GM12891 (cell line): ENCODE data around the gene LZTS3.
A peak's percentile ranks its signal among the peaks of the same experiment; 100 is the strongest.

Source experiments
- PAX5 ChIP-seq: IDR thresholded peaks from 2 replicates; pipeline ENCODE4 v1.6.1; 2011; ENCODE audit warnings: low read length, moderate library complexity, mild to moderate bottlenecking; ENCODE audit not compliant: insufficient read depth, severe bottlenecking
- POLR2A ChIP-seq: IDR thresholded peaks from 2 replicates; pipeline ENCODE4 v1.6.1; 2011; ENCODE audit warnings: low read depth, low read length, control low read depth
- POLR2AphosphoS5 ChIP-seq: IDR thresholded peaks from 2 replicates; pipeline ENCODE4 v1.6.1; 2011; ENCODE audit warnings: low read depth, low read length, control low read depth
- POU2F2 ChIP-seq: IDR thresholded peaks from 2 replicates; pipeline ENCODE4 v1.6.1; 2011; ENCODE audit warnings: low read depth, mild to moderate bottlenecking, control low read depth, low read length, moderate library complexity
- SPI1 ChIP-seq: IDR thresholded peaks from 2 replicates; pipeline ENCODE4 v1.6.1; 2011; ENCODE audit warnings: low read depth, low read length, control low read depth
- TAF1 ChIP-seq: IDR thresholded peaks from 2 replicates; pipeline ENCODE4 v1.6.1; 2011; ENCODE audit warnings: low read depth, low read length, control low read depth

GRCh38 chr20:3203315-3204123 is 30.2 kb upstream of the LZTS3 start:
- TF ChIP-seq SPI1, result no peak
- TF ChIP-seq POLR2A, result no peak; the same call in 1 of the 2 replicates
- TF ChIP-seq POLR2AphosphoS5, result 0 out of 2 replicates have a peak, but pooled peaks have one; percentile 23
- TF ChIP-seq TAF1, result no peak
- no peak for TF ChIP-seq PAX5
- TF ChIP-seq POU2F2, result no peak
